OCI-M1 (cell line): Measurements from ENCODE around the gene HPS3.
A peak's percentile ranks its signal among the peaks of the same experiment; 100 is the strongest.
"Not testable (repeated sequence)": the region's sequence is repeated elsewhere in the genome, so short reads cannot be mapped to it uniquely, and the experiment has no call there.

ENCODE experiments used
- DNase-seq: peaks from one replicate; lab custom pipeline; 2025; lab: John Stamatoyannopoulos, UW

Gene HPS3

DNA sequence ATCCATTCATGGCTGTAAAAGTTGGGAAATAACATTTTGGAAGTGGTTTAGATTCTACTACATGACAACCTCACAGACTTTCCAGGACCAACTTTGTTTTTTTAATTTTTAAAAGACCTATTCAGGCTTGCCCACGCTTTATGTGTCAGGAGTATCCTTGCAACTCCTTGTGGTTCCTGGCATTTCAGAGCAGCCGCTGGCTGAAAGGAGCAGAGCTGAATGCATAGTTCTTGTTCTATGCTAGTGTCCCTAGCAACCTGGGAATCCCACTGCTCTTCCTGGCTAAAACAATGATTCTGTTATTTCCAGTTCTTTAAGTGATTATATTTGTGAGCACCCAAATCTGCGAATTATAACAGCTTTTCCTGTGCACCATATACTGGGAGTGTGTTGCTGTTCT, 57.3 kb downstream of the HPS3 start:
- DNase-seq: no peak

GRCh38 chr3:149188494-149188893, 59.1 kb downstream of the HPS3 start:
- no peak for DNase-seq

DNA sequence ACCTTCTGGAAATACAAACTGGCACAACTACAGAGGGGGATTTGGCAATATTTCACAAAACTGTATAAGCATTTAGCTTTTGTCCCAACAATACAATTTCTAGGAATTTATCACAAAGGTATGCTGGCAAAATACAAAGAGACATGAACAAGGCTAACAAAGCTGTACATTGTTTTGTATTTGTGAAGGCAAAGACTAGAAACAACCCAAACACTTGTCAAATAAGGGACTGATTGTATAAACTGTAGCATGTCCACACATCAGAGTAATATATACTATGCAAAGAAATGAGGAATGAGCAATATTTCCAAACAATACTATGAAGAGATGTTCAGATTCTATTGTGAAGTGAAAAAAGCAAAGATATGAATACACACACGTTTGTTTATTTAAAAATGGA, 65.8 kb downstream of the HPS3 start:
- no peak for DNase-seq

GRCh38 chr3:149196805-149197592, 67.6 kb downstream of the HPS3 start:
- not testable (repeated sequence) for DNase-seq

DNA sequence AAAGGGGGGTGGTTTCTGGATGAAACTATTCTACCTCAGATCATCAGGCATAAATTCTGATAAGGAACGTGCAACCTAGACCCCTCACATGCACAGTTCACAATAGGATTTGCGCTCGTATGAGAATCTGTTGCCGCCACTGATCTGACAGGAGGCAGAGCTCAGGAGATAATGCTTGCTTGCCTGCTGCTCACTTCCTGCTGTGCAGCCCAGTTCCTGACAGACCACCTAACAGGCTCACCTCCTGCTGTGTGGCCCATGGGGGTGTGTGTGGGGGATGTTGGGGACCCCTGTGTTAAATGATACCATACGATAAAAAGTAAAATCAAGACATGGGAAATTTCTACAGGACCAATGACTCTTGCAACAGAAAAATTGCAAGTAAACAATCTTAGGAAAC, 68.2 kb downstream of the HPS3 start:
- no peak for DNase-seq

DNA sequence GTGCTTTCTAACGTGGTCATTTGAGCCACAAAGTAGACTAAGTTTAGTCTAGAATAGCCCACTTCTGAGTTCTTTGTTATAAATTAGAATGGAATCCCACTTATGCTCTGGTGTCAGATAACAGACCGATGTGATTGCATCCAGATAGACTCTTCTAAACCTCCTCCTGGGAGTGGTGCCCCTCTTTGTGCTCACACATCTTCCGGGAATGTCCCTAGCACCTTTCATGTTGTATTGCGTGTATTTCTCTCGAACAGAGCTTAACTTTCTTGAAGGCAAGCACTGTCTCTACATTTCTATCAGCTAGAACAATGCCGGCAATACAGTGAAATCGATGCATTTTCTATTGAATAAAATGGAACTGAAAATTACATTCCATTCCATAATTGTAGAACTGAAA, 69.2 kb downstream of the HPS3 start:
- DNase-seq: no peak

GRCh38 chr3:149199474-149199873, 70.0 kb downstream of the HPS3 start:
- DNase-seq: peak; percentile 31

DNA sequence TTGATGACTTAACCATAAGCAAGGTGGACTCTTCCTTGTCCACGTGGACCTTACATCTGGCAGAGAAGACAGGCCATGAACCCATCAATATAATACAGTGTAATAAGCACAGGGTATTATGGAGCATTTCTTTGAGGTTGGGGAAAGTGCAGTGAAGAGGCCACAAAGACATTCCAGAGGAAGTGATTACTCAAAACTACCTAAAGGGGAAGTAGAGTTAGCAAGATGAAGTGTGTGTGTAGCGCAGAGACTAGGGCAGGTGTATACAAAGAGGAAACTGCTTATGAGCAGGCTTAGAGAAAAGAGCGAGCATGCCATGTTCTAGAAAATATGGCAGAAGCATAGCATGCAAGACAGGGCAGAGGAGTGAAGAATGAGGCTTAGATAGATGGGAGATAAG, 74.3 kb downstream of the HPS3 start:
- no peak for DNase-seq

DNA sequence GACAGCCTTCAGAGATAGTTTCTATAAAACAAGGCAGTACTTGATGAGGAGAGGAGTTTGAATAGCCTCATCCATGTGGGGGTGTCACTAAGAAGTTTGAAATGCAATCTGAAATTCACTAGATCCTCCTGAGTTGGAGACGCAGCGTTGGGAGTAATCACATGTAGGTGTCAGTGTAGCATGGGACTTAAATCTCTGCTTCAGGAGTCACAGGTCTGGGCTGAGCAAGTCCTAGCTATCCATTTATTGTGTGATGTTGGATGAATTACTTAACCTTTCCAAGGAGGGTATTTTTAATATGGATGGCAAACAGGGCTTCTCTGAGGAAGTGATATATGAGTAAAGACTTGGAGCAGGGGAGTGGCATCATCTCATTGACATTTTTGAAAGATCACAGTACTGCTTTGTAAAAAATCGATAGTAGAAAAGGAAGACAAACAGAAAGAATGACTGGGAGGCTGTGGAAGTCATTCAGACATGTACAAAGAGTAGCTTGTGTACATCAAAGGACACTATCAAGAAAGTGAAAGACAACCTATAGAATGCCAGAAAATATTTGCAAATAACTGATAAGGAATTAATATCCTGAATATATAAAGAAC, 75.1 kb downstream of the HPS3 start:
- DNase-seq: no peak

DNA sequence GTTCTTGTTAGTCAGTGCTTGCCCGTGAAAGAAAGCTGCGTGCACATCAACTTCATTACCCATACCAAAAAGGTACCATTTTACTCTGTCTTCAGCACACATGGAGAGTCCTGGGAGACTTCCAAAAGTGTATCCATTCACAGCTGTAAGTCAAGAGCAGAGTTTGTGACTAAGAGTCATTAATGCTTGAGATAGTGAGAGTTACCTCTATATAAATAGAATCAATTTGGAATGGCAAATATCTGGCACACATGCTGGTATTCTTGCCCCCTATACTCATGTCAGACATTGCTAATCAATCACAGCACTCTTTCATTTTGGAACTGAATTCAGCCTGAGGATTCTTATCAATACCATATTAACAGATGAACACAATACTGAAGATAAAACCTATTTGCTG, 78.0 kb downstream of the HPS3 start:
- no peak for DNase-seq

- DNase-seq: no peak
Measured at GRCh38 chr3:149209431-149209830, 80.0 kb downstream of the HPS3 start.

- DNase-seq: no peak
Measured at GRCh38 chr3:149212386-149212785, 82.9 kb downstream of the HPS3 start.

DNA sequence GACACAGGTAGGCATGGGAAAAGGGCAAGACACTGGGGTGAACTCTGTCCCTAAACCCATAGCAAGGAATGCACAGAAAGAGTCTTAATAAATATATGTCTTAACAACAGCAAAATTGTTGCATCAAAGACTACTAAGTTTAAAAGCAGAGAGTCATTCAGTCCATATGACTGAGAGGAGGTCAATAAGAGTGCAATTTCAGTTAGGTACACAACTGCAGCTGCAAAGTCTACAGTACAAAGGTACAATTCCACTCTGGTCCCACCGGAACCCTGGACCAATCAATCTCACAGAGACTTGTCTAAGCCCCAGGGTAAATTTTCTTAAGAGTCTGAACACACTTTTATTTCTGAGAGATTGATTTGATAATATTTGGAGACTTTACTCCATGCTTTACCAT, 85.3 kb downstream of the HPS3 start:
- DNase-seq: no peak

DNA sequence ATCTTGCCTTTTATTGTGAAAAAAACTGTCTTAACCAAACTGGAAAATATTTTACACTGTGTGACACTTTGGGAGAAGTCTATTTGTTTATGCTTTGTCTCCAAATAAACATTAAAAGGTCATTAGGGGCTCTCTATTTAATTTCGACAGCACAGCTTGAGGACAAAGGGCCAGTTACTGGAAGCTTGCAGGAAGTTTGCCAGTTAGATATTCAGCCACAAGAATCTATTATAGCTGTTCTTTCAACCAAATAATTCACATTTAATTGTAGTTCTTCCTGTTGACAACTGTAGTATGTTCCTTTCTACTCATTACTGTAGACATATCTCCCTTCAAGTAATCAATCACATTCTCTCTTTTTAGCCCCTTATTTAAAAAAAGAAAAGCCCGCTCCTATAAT, 86.1 kb downstream of the HPS3 start:
- no peak for DNase-seq

DNA sequence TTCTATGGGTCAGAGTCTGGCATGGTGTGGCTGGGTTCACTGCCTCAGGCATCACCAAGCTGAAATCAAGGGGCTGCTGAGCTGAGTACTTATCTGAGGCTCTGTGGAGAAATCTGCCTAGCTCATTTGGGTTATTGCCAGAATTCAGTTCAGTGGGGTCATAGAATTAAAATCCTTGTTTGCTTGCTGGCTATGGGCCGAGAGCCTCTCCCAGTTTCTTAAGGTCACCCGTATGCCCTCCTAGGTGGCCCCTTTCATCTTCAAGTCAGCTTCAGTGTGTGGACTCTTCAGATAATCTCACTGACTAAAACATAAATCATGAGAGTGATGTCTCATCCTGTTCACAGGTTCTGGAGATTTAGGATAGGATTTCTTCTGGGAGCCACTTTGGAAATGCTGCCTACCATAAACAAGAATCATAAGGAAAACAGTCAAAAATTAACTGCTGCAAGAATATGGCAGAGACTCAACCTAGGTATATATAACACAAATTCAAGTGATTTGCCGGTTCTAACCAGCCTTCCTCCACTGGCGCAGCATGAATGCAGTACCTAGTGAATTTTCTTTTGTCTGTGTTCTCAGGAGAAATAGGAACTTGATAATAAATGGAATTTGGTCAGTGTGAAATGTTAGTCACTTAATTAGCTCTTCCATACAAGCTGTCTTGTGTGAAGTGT, 86.9 kb downstream of the HPS3 start:
- peak; percentile 5 for DNase-seq

DNA sequence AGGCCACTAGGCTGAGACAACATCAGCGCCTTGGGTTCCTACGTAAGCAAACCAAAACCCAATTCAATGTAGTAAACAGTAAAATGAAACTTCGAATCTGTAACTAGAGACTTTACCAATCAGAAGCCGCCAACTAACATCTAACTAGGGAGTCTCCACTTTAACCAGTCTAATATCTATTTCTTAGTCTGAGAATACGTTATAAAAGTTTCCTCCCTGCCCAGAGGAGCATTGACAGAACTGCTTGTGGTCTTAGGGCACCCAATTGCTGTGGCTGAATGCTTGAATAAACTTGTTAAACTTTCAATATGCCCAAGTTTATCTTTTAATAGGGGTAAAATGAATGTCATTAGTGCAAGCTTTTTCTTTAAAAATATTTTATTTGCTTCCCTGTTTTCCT, 87.9 kb downstream of the HPS3 start:
- DNase-seq: no peak

GRCh38 chr3:149219380-149220121, 90.1 kb downstream of the HPS3 start:
- DNase-seq: not testable (repeated sequence)

DNA sequence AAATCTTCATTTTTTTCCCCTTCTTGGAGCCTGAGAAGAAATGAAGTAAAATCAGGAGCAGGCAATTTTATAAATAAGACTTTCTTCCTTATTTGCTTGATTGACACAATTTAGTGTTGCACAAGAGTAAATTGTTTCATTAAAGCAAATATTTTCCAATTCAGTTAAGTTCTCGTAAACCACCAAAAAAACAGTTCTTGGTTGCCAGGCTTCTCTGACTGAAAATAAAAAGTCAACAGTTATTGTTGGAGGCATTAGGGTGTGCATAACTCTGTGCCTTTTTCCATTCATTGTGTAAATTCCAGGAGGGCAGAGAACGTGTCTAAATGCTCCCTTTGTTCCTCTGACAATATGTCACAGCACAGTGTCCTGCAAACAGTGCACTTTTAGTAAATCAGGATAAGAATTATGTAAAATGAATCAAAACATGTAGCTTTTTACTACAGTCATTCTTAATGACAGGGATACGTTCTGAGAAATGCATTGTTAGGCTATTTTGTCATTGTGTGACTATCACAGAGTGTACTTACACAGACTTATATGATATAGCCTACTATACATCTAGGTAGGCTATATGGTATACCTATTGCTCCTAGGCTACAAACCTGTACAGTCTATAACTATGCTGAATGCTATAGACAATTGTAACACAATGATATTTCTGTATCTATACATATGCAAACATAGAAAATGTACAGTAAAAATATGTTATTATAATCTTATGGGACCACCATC, 92.5 kb downstream of the HPS3 start, which contains the start of gene CP:
CP (minus strand) TSS at position 47 of the 735 bp plus-strand sequence; CDS start at position 10, 37 bp downstream.
- no peak for DNase-seq
